ENCODE results near the gene ZNF821.

DNA sequence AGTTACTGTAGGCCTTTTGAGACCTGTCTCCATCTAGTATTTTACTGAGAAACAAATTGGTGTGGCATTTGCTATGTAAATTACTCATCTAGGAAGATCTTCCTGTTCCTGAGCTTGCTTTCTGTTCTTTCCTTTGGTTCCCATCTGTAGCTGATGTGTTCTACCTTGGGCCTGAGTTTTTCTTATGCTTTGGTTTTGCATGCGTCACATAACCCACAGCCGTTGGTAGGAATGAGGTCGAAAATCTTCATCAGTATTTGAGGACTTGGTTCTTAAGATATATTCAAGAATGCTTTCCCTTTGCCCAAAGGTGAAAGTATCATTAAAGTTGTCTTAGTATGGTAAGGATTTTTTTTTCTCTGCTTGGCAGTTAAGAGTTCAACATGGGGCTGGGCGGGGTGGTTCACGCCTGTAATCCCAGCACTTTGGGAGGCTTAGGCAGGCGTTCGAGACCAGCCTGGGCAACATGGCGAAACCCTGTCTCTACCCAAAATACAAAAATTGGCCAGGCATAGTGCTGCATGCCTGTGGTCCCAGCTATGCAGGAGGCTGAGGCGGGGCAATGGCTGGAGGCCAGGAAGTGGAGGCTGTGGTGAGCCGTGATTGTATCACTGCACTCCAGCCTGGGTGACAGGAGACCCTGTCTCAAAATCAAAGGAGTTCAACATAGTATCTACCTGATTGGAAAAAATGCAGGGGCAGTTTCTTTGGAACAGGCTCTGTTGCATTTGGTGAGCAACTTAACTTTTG lies 40.1 kb upstream of the ZNF821 start:
- TF ChIP-seq YY1 (IDR thresholded peaks at IDR 0.05; ENCODE audit: insufficient read depth, insufficient read length) (no peak), ZNF274 (IDR thresholded peaks at IDR 0.05; ENCODE audit: low read depth, low read length) (no peak), SUZ12 (IDR thresholded peaks at IDR 0.05; ENCODE audit: extremely low read depth, insufficient read depth, insufficient read length) (no peak)

Measured in NT2/D1 (cell line).